BLaER1 treated with 17β-estradiol and CSF1 and Interleukin-3, amounts not matched to agents 10 nM and 100 nM (cell line): Measurements from ENCODE around the gene OSBPL8.

ENCODE experiments used
- H3K27ac ChIP-seq, 11 experiments: shearing (Covaris generic); formaldehyde crosslinking; 2 replicates each; pipeline ENCODE4 v1.8.1; 2022
- H3K27me3 ChIP-seq, 11 experiments: shearing (Covaris generic); formaldehyde crosslinking; 2 replicates each; pipeline ENCODE4 v1.8.1; 2022
- H3K36me3 ChIP-seq, 11 experiments: shearing (Covaris generic); formaldehyde crosslinking; 2 replicates each; pipeline ENCODE4 v1.8.1; 2022
- H3K4me1 ChIP-seq, 10 experiments: shearing (Covaris generic); formaldehyde crosslinking; 2 replicates each; pipeline ENCODE4 v1.8.1; 2022
- H3K4me2 ChIP-seq, 11 experiments: shearing (Covaris generic); formaldehyde crosslinking; 2 replicates each; pipeline ENCODE4 v1.8.1; 2022
- H3K4me3 ChIP-seq, 10 experiments: shearing (Covaris generic); formaldehyde crosslinking; 2 replicates each; pipeline ENCODE4 v1.8.1; 2022
- H3K9ac ChIP-seq, 11 experiments: shearing (Covaris generic); formaldehyde crosslinking; 2 replicates each; pipeline ENCODE4 v1.8.1; 2022
- H3K9me3 ChIP-seq, 11 experiments: shearing (Covaris generic); formaldehyde crosslinking; replicated peaks in 1 of 11; 2 replicates each; pipeline ENCODE4 v1.8.1; 2022
- H4K20me1 ChIP-seq, 11 experiments: shearing (Covaris generic); formaldehyde crosslinking; 2 replicates each; pipeline ENCODE4 v1.8.1; 2022
- Cebpa-rat ChIP-seq, 11 experiments: shearing (Covaris generic); IDR thresholded peaks; 2 replicates each; pipeline ENCODE4 v1.8.1; 2022

Gene OSBPL8

GRCh38 chr12:76559400-76560085, at the start of gene OSBPL8:
Gene OSBPL8, minus strand, starts transcription at chr12:76559771. Its CDS starts 72,220 bp downstream, at chr12:76487551.
- peak within 1 kb of the TSS; percentile 82 to 98 (median 94) for H3K27ac ChIP-seq
- H3K9ac ChIP-seq: peak within 1 kb of the TSS; percentile 88 to 98 (median 94)
- no peaks in the 10 kb centered on the region for H3K9me3 ChIP-seq
- H4K20me1 ChIP-seq: peaks cover 27 to 43% (median 39%) of the 10 kb centered on the region in 11 experiments; a peak in 21 of 22 replicates
- peak within 1 kb of the TSS; percentile 79 to 98 (median 90) for H3K4me2 ChIP-seq
- peaks cover 0 to 5% (median 0%) of the 10 kb centered on the region in 11 experiments; a peak in 2 of 22 replicates for H3K27me3 ChIP-seq
- no peak for TF ChIP-seq Cebpa-rat (IDR thresholded peaks at IDR 0.05)
- H3K4me3 ChIP-seq: peak within 1 kb of the TSS; percentile 77 to 99 (median 94)
- peaks cover 15 to 50% (median 24%) of the 10 kb centered on the region in 10 experiments for H3K4me1 ChIP-seq
- H3K36me3 ChIP-seq: peaks cover 0 to 7% (median 0%) of the 10 kb centered on the region in 11 experiments; a peak in 3 of 22 replicates

DNA sequence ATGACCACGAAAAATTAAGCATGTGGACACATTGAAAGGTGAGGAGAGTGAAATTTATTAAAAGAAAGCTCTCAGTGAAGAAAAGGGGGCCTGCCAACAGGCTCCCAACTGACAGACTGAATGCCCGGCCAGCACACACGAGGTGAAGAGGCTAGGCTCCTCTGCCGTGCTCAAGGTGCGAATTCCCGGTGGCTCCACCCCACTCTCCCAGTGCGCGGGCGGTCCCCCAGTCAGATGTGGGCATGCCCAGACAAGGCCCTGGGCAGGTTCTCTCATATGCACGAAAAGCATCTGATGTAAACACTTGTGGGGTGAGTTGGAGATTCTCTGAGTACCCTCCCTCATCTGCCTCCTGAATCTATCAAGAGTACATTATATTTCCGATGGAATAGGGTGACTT, 48.5 kb upstream of the OSBPL8 start:
- H3K36me3 ChIP-seq: no peaks in the 10 kb centered on the region
- no peaks in the 10 kb centered on the region for H4K20me1 ChIP-seq
- no peak overlapping the region for H3K27ac ChIP-seq
- no peak overlapping the region for H3K4me3 ChIP-seq
- H3K9ac ChIP-seq: no peak overlapping the region
- no peaks in the 10 kb centered on the region for H3K27me3 ChIP-seq
- no peak for TF ChIP-seq Cebpa-rat (IDR thresholded peaks at IDR 0.05)
- peaks cover 0 to 6% (median 0%) of the 10 kb centered on the region in 11 experiments; a peak in 1 of 22 replicates for H3K9me3 ChIP-seq
- H3K4me1 ChIP-seq: peaks cover 0 to 12% (median 0%) of the 10 kb centered on the region in 10 experiments; a peak in 1 of 20 replicates
- no peak overlapping the region for H3K4me2 ChIP-seq

- TF ChIP-seq Cebpa-rat (IDR thresholded peaks at IDR 0.05): no peak
- peaks cover 0 to 22% (median 4%) of the 10 kb centered on the region in 10 experiments; a peak in 9 of 20 replicates for H3K4me1 ChIP-seq
- no peaks in the 10 kb centered on the region for H4K20me1 ChIP-seq
- no peak overlapping the region for H3K27ac ChIP-seq
- no peaks in the 10 kb centered on the region for H3K27me3 ChIP-seq
- H3K36me3 ChIP-seq: no peaks in the 10 kb centered on the region; a peak in 1 of 22 replicates
- H3K9ac ChIP-seq: no peak overlapping the region
- H3K9me3 ChIP-seq: peaks cover 10 to 25% (median 14%) of the 10 kb centered on the region in 11 experiments; a peak in 15 of 22 replicates
- H3K4me2 ChIP-seq: no peak overlapping the region
- no peak overlapping the region for H3K4me3 ChIP-seq
These were observed 35.5 kb upstream of the OSBPL8 start for GRCh38 chr12:76595056-76595455.

DNA sequence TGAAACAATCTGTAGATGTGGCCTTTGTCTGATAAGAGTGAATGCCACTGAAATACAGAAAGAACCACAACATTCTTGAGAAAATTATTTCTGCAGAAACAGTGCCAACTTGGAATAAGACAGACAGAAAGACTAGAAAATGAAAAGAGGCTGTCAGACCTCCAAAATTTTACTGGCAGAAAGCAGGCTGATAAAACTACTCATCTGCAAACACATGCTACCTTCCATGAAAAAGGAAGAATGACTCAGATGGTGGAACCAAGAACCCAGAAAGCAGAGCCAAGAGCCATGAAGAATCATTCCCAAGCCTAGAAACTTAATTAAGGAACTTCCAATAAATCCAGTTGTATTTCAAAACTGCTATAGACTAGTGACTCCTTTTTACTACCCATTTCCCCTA, 31.9 kb upstream of the OSBPL8 start:
- Histone ChIP-seq H3K36me3 (no peaks in the 10 kb centered on the region; a peak in 1 of 22 replicates), H3K9me3 (peaks cover 9 to 25% (median 14%) of the 10 kb centered on the region in 11 experiments; a peak in 15 of 22 replicates), H3K27me3 (no peaks in the 10 kb centered on the region), H3K4me1 (peaks cover 0 to 55% (median 21%) of the 10 kb centered on the region in 10 experiments; a peak in 14 of 20 replicates), H3K4me3 (no peak overlapping the region), H3K9ac (no peak overlapping the region), H3K4me2 (peak overlapping the region in 4 of 11 experiments; percentile 8 to 67 (median 42); a peak in 6 of 22 replicates), H4K20me1 (no peaks in the 10 kb centered on the region), H3K27ac (peak overlapping the region in 3 of 11 experiments; percentile 17 to 93 (median 88); a peak in 3 of 22 replicates)
- TF ChIP-seq Cebpa-rat (IDR thresholded peaks at IDR 0.05): no peak

GRCh38 chr12:76590131-76590530, 30.6 kb upstream of the OSBPL8 start:
- H3K27ac ChIP-seq: peak overlapping the region in 8 of 11 experiments; percentile 39 to 93 (median 80); a peak in 12 of 22 replicates
- peak overlapping the region in 5 of 11 experiments; percentile 49 to 72 (median 66); a peak in 7 of 22 replicates for H3K4me2 ChIP-seq
- H3K9ac ChIP-seq: peak overlapping the region in 1 of 11 experiments; percentile 59; a peak in 2 of 22 replicates
- no peak overlapping the region for H3K4me3 ChIP-seq
- no peak for TF ChIP-seq Cebpa-rat (IDR thresholded peaks at IDR 0.05)
- H3K27me3 ChIP-seq: no peaks in the 10 kb centered on the region
- no peaks in the 10 kb centered on the region for H4K20me1 ChIP-seq
- H3K36me3 ChIP-seq: no peaks in the 10 kb centered on the region; a peak in 1 of 22 replicates
- H3K4me1 ChIP-seq: peaks cover 0 to 68% (median 21%) of the 10 kb centered on the region in 10 experiments; a peak in 14 of 20 replicates
- peaks cover 9 to 25% (median 14%) of the 10 kb centered on the region in 11 experiments; a peak in 15 of 22 replicates for H3K9me3 ChIP-seq

- peaks cover 9 to 25% (median 14%) of the 10 kb centered on the region in 11 experiments; a peak in 15 of 22 replicates for H3K9me3 ChIP-seq
- H3K9ac ChIP-seq: peak overlapping the region in 7 of 11 experiments; percentile 35 to 78 (median 66); a peak in 13 of 22 replicates
- peak overlapping the region in 10 of 11 experiments; percentile 24 to 93 (median 68); a peak in 19 of 22 replicates for H3K27ac ChIP-seq
- H3K4me3 ChIP-seq: no peak overlapping the region
- TF ChIP-seq Cebpa-rat (IDR thresholded peaks at IDR 0.05): peak in 9 of 11 experiments; percentile 26 to 92 (median 72); a peak in 11 of 22 replicates
- H3K4me2 ChIP-seq: peak overlapping the region in 7 of 11 experiments; percentile 40 to 72 (median 61); a peak in 15 of 22 replicates
- no peaks in the 10 kb centered on the region for H3K27me3 ChIP-seq
- H4K20me1 ChIP-seq: no peaks in the 10 kb centered on the region
- H3K4me1 ChIP-seq: peaks cover 0 to 68% (median 21%) of the 10 kb centered on the region in 10 experiments; a peak in 14 of 20 replicates
- no peaks in the 10 kb centered on the region; a peak in 1 of 22 replicates for H3K36me3 ChIP-seq
These were observed 29.5 kb upstream of the OSBPL8 start for GRCh38 chr12:76588881-76589565.

DNA sequence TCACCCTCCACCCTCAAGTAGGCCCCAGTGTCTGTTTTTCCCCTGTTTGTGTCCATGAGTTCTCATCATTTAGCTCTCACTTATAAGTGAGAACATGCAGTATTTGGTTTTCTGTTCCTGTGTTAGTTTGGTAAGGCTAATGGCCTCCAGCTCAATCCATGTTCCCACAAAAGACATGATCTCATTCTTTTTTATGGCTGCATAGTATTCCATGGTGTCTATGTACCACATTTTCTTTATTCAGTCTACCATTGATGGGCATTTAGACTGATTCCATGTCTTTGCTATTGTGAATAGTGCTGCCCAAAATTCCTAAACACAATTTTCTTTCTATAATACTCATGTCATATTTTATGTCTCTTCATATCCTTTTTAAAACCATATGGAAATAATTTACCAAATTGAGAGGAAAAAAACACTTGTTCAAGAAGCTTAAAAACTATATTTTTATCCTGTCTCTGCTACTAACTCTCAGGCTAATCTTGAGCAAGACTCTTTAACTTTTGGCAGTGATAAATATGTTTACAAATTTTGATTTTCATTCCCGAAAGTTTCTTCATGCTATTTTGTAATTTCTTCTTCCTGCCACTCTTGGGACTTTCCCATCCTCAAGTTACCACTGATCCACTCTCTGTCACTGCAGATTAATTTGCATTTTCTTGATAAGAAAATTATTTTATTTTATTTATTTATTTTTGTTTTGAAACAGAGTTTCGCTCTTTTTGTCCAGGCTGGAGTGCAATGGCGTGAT, 28.0 kb upstream of the OSBPL8 start:
- Histone ChIP-seq H3K4me2 (peak overlapping the region in 6 of 11 experiments; percentile 40 to 72 (median 64); a peak in 9 of 22 replicates), H3K27me3 (no peaks in the 10 kb centered on the region), H3K4me1 (peaks cover 0 to 77% (median 21%) of the 10 kb centered on the region in 10 experiments; a peak in 14 of 20 replicates), H3K9me3 (peaks cover 6 to 14% (median 8%) of the 10 kb centered on the region in 11 experiments; a peak in 14 of 22 replicates), H3K4me3 (no peak overlapping the region), H4K20me1 (no peaks in the 10 kb centered on the region), H3K36me3 (no peaks in the 10 kb centered on the region; a peak in 1 of 22 replicates), H3K9ac (peak overlapping the region in 5 of 11 experiments; percentile 50 to 78 (median 69); a peak in 10 of 22 replicates), H3K27ac (peak overlapping the region in 10 of 11 experiments; percentile 24 to 93 (median 68); a peak in 15 of 22 replicates)
- TF ChIP-seq Cebpa-rat (IDR thresholded peaks at IDR 0.05): no peak
